GM23338 (cell line): Measurements from ENCODE around the gene CXXC1. TPM values are rescaled to one million over a fixed set of nuclear protein-coding genes. Genes with fewer than 3 reads are reported as not detected.

Experiments used
- ATAC-seq: fragments of 200-7000 bp; cut with Tn5 transposase; 3 replicates; pipeline ENCODE4 v1.9.1; 2020
- DNase-seq: peaks from one replicate; pipeline ENCODE4 v3.0.0-alpha.2; 2015; ENCODE audit warnings: low spot score
- H2AFZ ChIP-seq: fragments of 200-600 bp; sonication (generic); 2 replicates; pipeline ENCODE4 v1.8.0; 2016; ENCODE audit warnings: antibody characterized with exemption, mild to moderate bottlenecking, moderate library complexity
- H3F3A ChIP-seq: fragments of 200-600 bp; sonication (generic); replicated peaks from 2 replicates; pipeline ENCODE4 v1.8.0; 2017; ENCODE audit warnings: antibody characterized with exemption, mixed run types, low read depth
- H3K27ac ChIP-seq: fragments of 200-600 bp; sonication (generic); 2 replicates; pipeline ENCODE4 v1.6.1; 2016; ENCODE audit warnings: low read depth
- H3K27me3 ChIP-seq: fragments of 200-600 bp; sonication (generic); 2 replicates; pipeline ENCODE4 v1.8.0; 2016; ENCODE audit warnings: mild to moderate bottlenecking, mixed run types, moderate library complexity; ENCODE audit not compliant: insufficient read depth
- H3K36me3 ChIP-seq: fragments of 200-600 bp; sonication (generic); 2 replicates; pipeline ENCODE4 v1.8.0; 2016; ENCODE audit warnings: mild to moderate bottlenecking; ENCODE audit not compliant: insufficient read depth
- H3K4me1 ChIP-seq: fragments of 200-600 bp; sonication (generic); 2 replicates; pipeline ENCODE4 v1.8.0; 2016; ENCODE audit warnings: mild to moderate bottlenecking, moderate library complexity; ENCODE audit not compliant: insufficient read depth
- H3K4me2 ChIP-seq: fragments of 200-600 bp; sonication (generic); 2 replicates; pipeline ENCODE4 v1.7.1; 2017; ENCODE audit warnings: mixed run types
- H3K4me3 ChIP-seq: fragments of 200-600 bp; sonication (generic); 2 replicates; pipeline ENCODE4 v1.6.1; 2016; ENCODE audit warnings: mixed run types
- H3K79me2 ChIP-seq: fragments of 200-600 bp; sonication (generic); replicated peaks from 2 replicates; pipeline ENCODE4 v1.8.0; 2017; ENCODE audit warnings: mild to moderate bottlenecking; ENCODE audit not compliant: insufficient read depth
- H3K9me2 ChIP-seq: fragments of 200-600 bp; sonication (generic); 2 replicates; pipeline ENCODE4 v1.8.0; 2017; ENCODE audit not compliant: insufficient read depth
- H4K20me1 ChIP-seq: fragments of 200-600 bp; sonication (generic); replicated peaks from 2 replicates; pipeline ENCODE4 v1.8.0; 2017; ENCODE audit warnings: mild to moderate bottlenecking; ENCODE audit not compliant: insufficient read depth
- H3K27ac Mint-ChIP-seq: 2 replicates; pipeline ENCODE4 v1.8.0; 2020; ENCODE audit warnings: inconsistent platforms, mild to moderate bottlenecking, moderate library complexity, mixed read lengths
- H3K27me3 Mint-ChIP-seq: 3 replicates; pipeline ENCODE4 v1.8.0; 2022; ENCODE audit warnings: low read depth, mild to moderate bottlenecking, moderate library complexity, mixed read lengths, inconsistent platforms; ENCODE audit not compliant: insufficient read depth, poor library complexity
- H3K36me3 Mint-ChIP-seq: 3 replicates; pipeline ENCODE4 v1.8.0; 2021; ENCODE audit warnings: low read depth, mild to moderate bottlenecking, inconsistent platforms, moderate library complexity, mixed read lengths
- H3K4me1 Mint-ChIP-seq: 3 replicates; pipeline ENCODE4 v1.8.0; 2020; ENCODE audit warnings: mild to moderate bottlenecking, inconsistent platforms, mixed read lengths
- H3K4me3 Mint-ChIP-seq: 3 replicates; pipeline ENCODE4 v1.8.0; 2021; ENCODE audit warnings: moderate library complexity, mild to moderate bottlenecking, inconsistent platforms, mixed read lengths
- H3K9me3 Mint-ChIP-seq: 3 replicates; pipeline ENCODE4 v1.8.0; 2020; ENCODE audit warnings: moderate library complexity, mild to moderate bottlenecking, inconsistent platforms, mixed read lengths
- CREB1 ChIP-seq: fragments of 250-450 bp; sonication (Bioruptor Pico); IDR thresholded peaks from 2 replicates; pipeline ENCODE4 v1.5.0; 2020; ENCODE audit warnings: low read depth, mild to moderate bottlenecking, moderate library complexity
- NANOG ChIP-seq: IDR thresholded peaks from 2 replicates; pipeline ENCODE4 v1.6.1; 2016; ENCODE audit warnings: antibody characterized with exemption, borderline replicate concordance
- POLR2AphosphoS5 ChIP-seq: IDR thresholded peaks from 2 replicates; pipeline ENCODE4 v1.6.1; 2016; ENCODE audit warnings: antibody characterized with exemption, low read depth
- STAT1 ChIP-seq: IDR thresholded peaks from one replicate; pipeline ENCODE4 v1.6.1; 2016; ENCODE audit warnings: antibody characterized with exemption; ENCODE audit not compliant: unreplicated experiment
- ZNF114 ChIP-seq: fragments of 250-450 bp; sonication (Bioruptor Pico); IDR thresholded peaks from 2 replicates; pipeline ENCODE4 v1.5.0; 2020; ENCODE audit warnings: mild to moderate bottlenecking, moderate library complexity
- ZNF331 ChIP-seq: fragments of 250-450 bp; sonication (Bioruptor Pico); IDR thresholded peaks from 2 replicates; pipeline ENCODE4 v1.5.0; 2020; ENCODE audit warnings: low read depth, mild to moderate bottlenecking, moderate library complexity
- long read RNA-seq: library from polyadenylated mRNA; unstranded; transcript quantifications from one replicate; pipeline ENCODE4 v2.0.0, GENCODE V29; 2020; ENCODE audit not compliant: unreplicated experiment
- polyA plus RNA-seq: library from polyadenylated mRNA; unstranded; fragments of >200 nt; fragmentation: Nextera tagmentation; extraction: Ambion mirVana; gene quantifications from 2 replicates; pipeline ENCODE4 v1.2.1, GENCODE V29; 2016
- total RNA-seq: library from RNA; depleted of rRNA; stranded (reverse); fragments of >200 nt; shearing (Covaris generic); gene quantifications from 2 replicates; pipeline ENCODE4 v1.2.3, GENCODE V29; 2014; rRNA removed
- TF ChIP-seq, protein P1 (sequence below): IDR thresholded peaks from 2 replicates; pipeline ENCODE4 v1.6.1; 2016; ENCODE audit warnings: antibody characterized with exemption
- TF ChIP-seq, protein P2 (sequence below), 2 experiments: fragments of 200-600 bp in 1 of 2; sonication (generic) in 1 of 2; conservative IDR thresholded peaks; 2 replicates each; pipeline versions ENCODE4 v1.5.1 to v1.6.1; 2016 to 2017; ENCODE audit warnings: antibody characterized with exemption in 2 of 2, low read depth in 2 of 2, mild to moderate bottlenecking in 2 of 2, moderate library complexity in 1 of 2

Gene CXXC1
- 65.1 and 74.3 TPM in 2 replicates for total RNA-seq
- 58.6 and 59.0 TPM in 2 replicates for polyA plus RNA-seq
- long read RNA-seq, transcript CXXC1-201 (15 exons, 2,936 nt): major isoform, 17 of 29 reads
- long read RNA-seq, partial matches to known transcripts: 3 of 29 reads
- long read RNA-seq, other reads (novel, unspliced or antisense): 9 of 29 reads

- Mint-ChIP-seq H3K9me3 (no peaks in the 10 kb centered on the region; the same call in 2 of the 3 replicates), H3K27me3 (peaks cover 14% of the 10 kb centered on the region), H3K27ac (peak within 1 kb of the TSS; percentile 99), H3K36me3 (peaks cover 33% of the 10 kb centered on the region), H3K4me3 (peak within 1 kb of the TSS; percentile 99), H3K4me1 (peaks cover 9% of the 10 kb centered on the region; the same call in 2 of the 3 replicates)
- Histone ChIP-seq H3K79me2 (peaks cover 8% of the 10 kb centered on the region), H3K4me1 (peaks cover 3% of the 10 kb centered on the region), H3K4me3 (peak within 1 kb of the TSS; percentile 81), H4K20me1 (no peaks in the 10 kb centered on the region), H2AFZ (peak within 1 kb of the TSS; percentile 78), H3K27me3 (no peaks in the 10 kb centered on the region), H3K27ac (no peak within 1 kb of the TSS), H3K9me2 (no peaks in the 10 kb centered on the region), H3K36me3 (no peaks in the 10 kb centered on the region), H3K4me2 (peak within 1 kb of the TSS; percentile 93), H3F3A (no peaks in the 10 kb centered on the region)
- TF ChIP-seq CREB1 (CRISPR knock-in tag) (peak; percentile 82), POLR2AphosphoS5 (peak; percentile 88), ZNF114 (peak; percentile 95), ZNF331 (no peak), STAT1 (no peak)
- TF ChIP-seq, protein P1, sequence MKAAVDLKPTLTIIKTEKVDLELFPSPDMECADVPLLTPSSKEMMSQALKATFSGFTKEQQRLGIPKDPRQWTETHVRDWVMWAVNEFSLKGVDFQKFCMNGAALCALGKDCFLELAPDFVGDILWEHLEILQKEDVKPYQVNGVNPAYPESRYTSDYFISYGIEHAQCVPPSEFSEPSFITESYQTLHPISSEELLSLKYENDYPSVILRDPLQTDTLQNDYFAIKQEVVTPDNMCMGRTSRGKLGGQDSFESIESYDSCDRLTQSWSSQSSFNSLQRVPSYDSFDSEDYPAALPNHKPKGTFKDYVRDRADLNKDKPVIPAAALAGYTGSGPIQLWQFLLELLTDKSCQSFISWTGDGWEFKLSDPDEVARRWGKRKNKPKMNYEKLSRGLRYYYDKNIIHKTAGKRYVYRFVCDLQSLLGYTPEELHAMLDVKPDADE: peak; percentile 99
- TF ChIP-seq, protein P2, sequence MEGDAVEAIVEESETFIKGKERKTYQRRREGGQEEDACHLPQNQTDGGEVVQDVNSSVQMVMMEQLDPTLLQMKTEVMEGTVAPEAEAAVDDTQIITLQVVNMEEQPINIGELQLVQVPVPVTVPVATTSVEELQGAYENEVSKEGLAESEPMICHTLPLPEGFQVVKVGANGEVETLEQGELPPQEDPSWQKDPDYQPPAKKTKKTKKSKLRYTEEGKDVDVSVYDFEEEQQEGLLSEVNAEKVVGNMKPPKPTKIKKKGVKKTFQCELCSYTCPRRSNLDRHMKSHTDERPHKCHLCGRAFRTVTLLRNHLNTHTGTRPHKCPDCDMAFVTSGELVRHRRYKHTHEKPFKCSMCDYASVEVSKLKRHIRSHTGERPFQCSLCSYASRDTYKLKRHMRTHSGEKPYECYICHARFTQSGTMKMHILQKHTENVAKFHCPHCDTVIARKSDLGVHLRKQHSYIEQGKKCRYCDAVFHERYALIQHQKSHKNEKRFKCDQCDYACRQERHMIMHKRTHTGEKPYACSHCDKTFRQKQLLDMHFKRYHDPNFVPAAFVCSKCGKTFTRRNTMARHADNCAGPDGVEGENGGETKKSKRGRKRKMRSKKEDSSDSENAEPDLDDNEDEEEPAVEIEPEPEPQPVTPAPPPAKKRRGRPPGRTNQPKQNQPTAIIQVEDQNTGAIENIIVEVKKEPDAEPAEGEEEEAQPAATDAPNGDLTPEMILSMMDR (conservative IDR thresholded peaks at IDR 0.05; ENCODE audit: low read depth in 2 of 2): peak; percentile 29 to 34; a peak in 3 of 4 replicates
- peak; percentile 100 for DNase-seq
- peak; percentile 94 for ATAC-seq
These were observed at the start of gene CXXC1 for GRCh38 chr18:50287441-50288347. Gene CXXC1 (minus strand): TSS chr18:50287692. CDS start chr18:50287589, 103 bp downstream.

DNA sequence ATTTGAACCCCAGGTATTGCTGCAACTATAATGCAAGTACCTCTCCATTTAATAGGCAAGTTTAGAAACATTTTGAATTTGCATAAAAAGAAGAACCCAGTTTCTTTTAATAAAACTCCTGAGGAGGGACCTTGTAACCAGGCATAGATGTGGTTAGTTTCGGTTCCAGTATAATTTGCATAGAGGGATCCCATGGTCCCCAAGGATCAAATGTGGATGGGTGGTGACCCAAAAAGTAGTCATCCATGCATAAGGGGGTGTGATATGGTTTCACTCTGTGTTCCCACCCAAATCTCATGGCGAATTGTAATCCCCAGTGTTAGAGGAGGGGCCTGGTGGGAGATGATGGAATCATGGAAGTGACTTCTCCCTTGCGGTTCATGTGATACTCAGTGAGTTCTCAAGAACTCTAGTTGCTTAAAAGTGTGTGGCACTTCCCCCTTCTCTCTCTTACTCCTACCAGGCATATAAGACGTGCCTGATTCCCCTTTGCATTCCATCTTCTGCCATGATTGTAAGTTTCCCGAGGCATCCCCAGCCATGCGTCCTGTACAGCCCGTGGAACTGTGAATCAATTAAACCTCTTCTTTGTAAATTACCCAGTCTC is 47.2 kb upstream of the CXXC1 start:
- ATAC-seq (no peak), DNase-seq (no peak)
- no peak overlapping the region for H3K27ac ChIP-seq
- Mint-ChIP-seq H3K4me1 (no peaks in the 10 kb centered on the region), H3K27me3 (no peaks in the 10 kb centered on the region), H3K4me3 (no peak overlapping the region), H3K9me3 (peaks cover 3% of the 10 kb centered on the region; the same call in 2 of the 3 replicates), H3K27ac (no peak overlapping the region), H3K36me3 (no peaks in the 10 kb centered on the region)
- no peak overlapping the region for H3K4me3 ChIP-seq
- no peaks in the 10 kb centered on the region for H3K79me2 ChIP-seq
- no peaks in the 10 kb centered on the region for H3K36me3 ChIP-seq
- no peaks in the 10 kb centered on the region for H4K20me1 ChIP-seq
- H3K27me3 ChIP-seq: no peaks in the 10 kb centered on the region
- no peak overlapping the region for H2AFZ ChIP-seq
- H3F3A ChIP-seq: no peaks in the 10 kb centered on the region
- H3K4me1 ChIP-seq: no peaks in the 10 kb centered on the region
- TF ChIP-seq NANOG: no peak
- H3K4me2 ChIP-seq: no peak overlapping the region
- H3K9me2 ChIP-seq: peaks cover 2% of the 10 kb centered on the region; the same call in 1 of the 2 replicates
